Stomach smooth muscle (tissue), 2 donors: ENCODE measurements around the gene CYP4F8.

Source experiments
- H3K27ac ChIP-seq: one replicate; pipeline ENCODE4 v1.7.0; 2013; ENCODE audit warnings: mild to moderate bottlenecking, low read length, inconsistent platforms
- H3K27me3 ChIP-seq, 2 donors: one replicate each; pipeline ENCODE4 v1.7.0; 2013; ENCODE audit warnings: low read length in 2 of 2; ENCODE audit not compliant: insufficient read depth in 2 of 2, control insufficient read depth in 1 of 2
- H3K36me3 ChIP-seq, 2 donors: one replicate each; pipeline ENCODE4 v1.7.0; 2013; ENCODE audit warnings: low read length in 2 of 2; ENCODE audit not compliant: control insufficient read depth in 2 of 2, insufficient read depth in 2 of 2
- H3K4me1 ChIP-seq: one replicate; pipeline ENCODE4 v1.7.0; 2013; ENCODE audit warnings: low read length; ENCODE audit not compliant: control insufficient read depth, insufficient read depth
- H3K4me3 ChIP-seq, 2 donors: one replicate each; pipeline ENCODE4 v1.7.0; 2013; ENCODE audit warnings: low read length in 2 of 2
- H3K9ac ChIP-seq, 2 donors: one replicate each; pipeline ENCODE4 v1.7.0; 2013; ENCODE audit warnings: low read length in 2 of 2, mild to moderate bottlenecking in 1 of 2
- H3K9me3 ChIP-seq, 2 donors: one replicate each; pipeline ENCODE4 v1.7.0; 2013; ENCODE audit warnings: low read length in 2 of 2; ENCODE audit not compliant: control insufficient read depth in 2 of 2
- donor health status: healthy.
- donor health status: Pancreatic carcinoma.

Gene CYP4F8

GRCh38 chr19:15616627-15617270, 1.7 kb downstream of the CYP4F8 start:
- Histone ChIP-seq H3K9ac (no peak overlapping the region), H3K4me1 (no peaks in the 10 kb centered on the region), H3K36me3 (no peaks in the 10 kb centered on the region), H3K4me3 (no peak overlapping the region), H3K27ac (no peak overlapping the region), H3K27me3 (peaks cover 0 to 22% of the 10 kb centered on the region in 2 donors), H3K9me3 (no peaks in the 10 kb centered on the region)

- no peaks in the 10 kb centered on the region for H3K36me3 ChIP-seq
- no peak overlapping the region for H3K27ac ChIP-seq
- no peak overlapping the region for H3K4me3 ChIP-seq
- H3K9me3 ChIP-seq: no peaks in the 10 kb centered on the region
- H3K27me3 ChIP-seq: peaks cover 0 to 22% of the 10 kb centered on the region in 2 donors
- H3K9ac ChIP-seq: no peak overlapping the region
- H3K4me1 ChIP-seq: no peaks in the 10 kb centered on the region
These were observed 3.3 kb downstream of the CYP4F8 start for GRCh38 chr19:15618321-15618720.

- Histone ChIP-seq H3K4me1 (no peaks in the 10 kb centered on the region), H3K36me3 (no peaks in the 10 kb centered on the region), H3K9me3 (no peaks in the 10 kb centered on the region), H3K4me3 (no peak overlapping the region), H3K27ac (no peak overlapping the region), H3K27me3 (peaks cover 0 to 25% of the 10 kb centered on the region in 2 donors), H3K9ac (no peak overlapping the region)
These were observed 6.8 kb downstream of the CYP4F8 start for GRCh38 chr19:15621801-15622200.

- Histone ChIP-seq H3K27me3 (peaks cover under 1 to 22% of the 10 kb centered on the region in 2 donors), H3K27ac (no peak overlapping the region), H3K9ac (no peak overlapping the region), H3K36me3 (no peaks in the 10 kb centered on the region), H3K9me3 (no peaks in the 10 kb centered on the region), H3K4me1 (no peaks in the 10 kb centered on the region), H3K4me3 (no peak overlapping the region)
These were observed 8.0 kb downstream of the CYP4F8 start for GRCh38 chr19:15622991-15623390.

GRCh38 chr19:15623711-15624318, 8.8 kb downstream of the CYP4F8 start:
- no peaks in the 10 kb centered on the region for H3K36me3 ChIP-seq
- no peaks in the 10 kb centered on the region for H3K4me1 ChIP-seq
- H3K27me3 ChIP-seq: peaks cover 9 to 14% of the 10 kb centered on the region in 2 donors
- no peak overlapping the region for H3K27ac ChIP-seq
- H3K9me3 ChIP-seq: no peaks in the 10 kb centered on the region
- no peak overlapping the region for H3K9ac ChIP-seq
- no peak overlapping the region for H3K4me3 ChIP-seq

GRCh38 chr19:15628236-15629002, 13.4 kb downstream of the CYP4F8 start:
- Histone ChIP-seq H3K27ac (no peak overlapping the region), H3K9me3 (no peaks in the 10 kb centered on the region), H3K9ac (no peak overlapping the region), H3K4me3 (no peak overlapping the region), H3K27me3 (peaks cover 15 to 18% of the 10 kb centered on the region in 2 donors), H3K4me1 (no peaks in the 10 kb centered on the region), H3K36me3 (no peaks in the 10 kb centered on the region)

GRCh38 chr19:15629003-15629880, 14.2 kb downstream of the CYP4F8 start:
- Histone ChIP-seq H3K36me3 (no peaks in the 10 kb centered on the region), H3K9me3 (no peaks in the 10 kb centered on the region), H3K4me1 (no peaks in the 10 kb centered on the region), H3K4me3 (no peak overlapping the region), H3K27me3 (peaks cover 8 to 18% of the 10 kb centered on the region in 2 donors), H3K9ac (no peak overlapping the region), H3K27ac (no peak overlapping the region)

GRCh38 chr19:15631817-15632216, 16.8 kb downstream of the CYP4F8 start:
- Histone ChIP-seq H3K4me3 (no peak overlapping the region), H3K27me3 (peaks cover 10 to 20% of the 10 kb centered on the region in 2 donors), H3K36me3 (no peaks in the 10 kb centered on the region), H3K9ac (no peak overlapping the region), H3K9me3 (no peaks in the 10 kb centered on the region), H3K4me1 (no peaks in the 10 kb centered on the region), H3K27ac (no peak overlapping the region)

GRCh38 chr19:15633082-15633835, 18.2 kb downstream of the CYP4F8 start:
- Histone ChIP-seq H3K9me3 (no peaks in the 10 kb centered on the region), H3K27ac (no peak overlapping the region), H3K4me3 (no peak overlapping the region), H3K4me1 (no peaks in the 10 kb centered on the region), H3K9ac (no peak overlapping the region), H3K27me3 (peaks cover 10 to 17% of the 10 kb centered on the region in 2 donors), H3K36me3 (no peaks in the 10 kb centered on the region)

GRCh38 chr19:15634105-15634504, 19.1 kb downstream of the CYP4F8 start:
- H3K9ac ChIP-seq: no peak overlapping the region
- H3K36me3 ChIP-seq: no peaks in the 10 kb centered on the region
- no peaks in the 10 kb centered on the region for H3K4me1 ChIP-seq
- H3K9me3 ChIP-seq: no peaks in the 10 kb centered on the region
- no peak overlapping the region for H3K4me3 ChIP-seq
- H3K27ac ChIP-seq: no peak overlapping the region
- peaks cover 8% of the 10 kb centered on the region in 2 donors for H3K27me3 ChIP-seq
